Liver (tissue), 9 donors: ENCODE measurements around the gene GPR89B. TPM values are rescaled to one million over a fixed set of nuclear protein-coding genes. Genes with fewer than 3 reads are reported as not detected.
"Not testable (repeated sequence)": the region's sequence is repeated elsewhere in the genome, so short reads cannot be mapped to it uniquely, and the experiment has no call there.

ENCODE experiments used
- DNase-seq: peaks from one replicate; pipeline ENCODE4 v3.0.0-alpha.2; 2017; ENCODE audit warnings: low spot score
- H3K27ac ChIP-seq, 2 donors: one replicate each; pipeline ENCODE4 v1.7.0; 2013; ENCODE audit warnings: inconsistent platforms in 2 of 2, low read length in 2 of 2, control low read depth in 1 of 2, low read depth in 1 of 2, mild to moderate bottlenecking in 1 of 2
- H3K27me3 ChIP-seq, 4 donors: one replicate each; pipeline versions ENCODE4 v1.6.1 to v1.7.0; 2013; ENCODE audit warnings: low read length in 3 of 4, inconsistent platforms in 1 of 4, mild to moderate bottlenecking in 1 of 4, moderate library complexity in 1 of 4; ENCODE audit not compliant: control insufficient read depth in 4 of 4, insufficient read depth in 4 of 4
- H3K36me3 ChIP-seq, 4 donors: one replicate each; pipeline versions ENCODE4 v1.6.1 to v1.7.0; 2013; ENCODE audit warnings: low read length in 3 of 4, mild to moderate bottlenecking in 3 of 4, low read depth in 1 of 4, moderate library complexity in 1 of 4; ENCODE audit not compliant: control insufficient read depth in 4 of 4, insufficient read depth in 3 of 4
- H3K4me1 ChIP-seq, 4 donors: one replicate each; pipeline versions ENCODE4 v1.6.1 to v1.7.0; 2013; ENCODE audit warnings: low read length in 3 of 4, mild to moderate bottlenecking in 3 of 4, moderate library complexity in 1 of 4; ENCODE audit not compliant: control insufficient read depth in 4 of 4, insufficient read depth in 4 of 4
- H3K4me3 ChIP-seq, 3 donors: one replicate each; pipeline versions ENCODE4 v1.6.1 to v1.7.0; 2013; ENCODE audit warnings: low read length in 3 of 3, control low read depth in 1 of 3, low read depth in 1 of 3, mild to moderate bottlenecking in 1 of 3
- H3K9ac ChIP-seq, 2 donors: one replicate each; pipeline ENCODE4 v1.7.0; 2013; ENCODE audit warnings: low read length in 2 of 2, mild to moderate bottlenecking in 2 of 2, moderate library complexity in 2 of 2, control low read depth in 1 of 2, low read depth in 1 of 2
- H3K9me3 ChIP-seq, 4 donors: one replicate each; pipeline versions ENCODE4 v1.6.1 to v1.7.0; 2013; ENCODE audit warnings: low read length in 3 of 4; ENCODE audit not compliant: control insufficient read depth in 4 of 4
- ATF3 ChIP-seq: IDR thresholded peaks from 2 replicates; pipeline ENCODE4 v1.6.1; 2016; ENCODE audit warnings: antibody characterized with exemption
- CTCF ChIP-seq: fragments of 150-350 bp; IDR thresholded peaks from 2 replicates; pipeline ENCODE4 v1.5.1; 2017; ENCODE audit warnings: improper control_type of control experiment, low read depth, low read length; ENCODE audit not compliant: missing input control
- FOXA1 ChIP-seq: IDR thresholded peaks from 2 replicates; pipeline ENCODE4 v1.6.1; 2016; ENCODE audit warnings: antibody characterized with exemption
- HNF4A ChIP-seq, 2 donors: conservative IDR thresholded peaks; 2 replicates each; pipeline ENCODE4 v1.6.1; 2016; ENCODE audit warnings: antibody characterized with exemption in 2 of 2, mild to moderate bottlenecking in 2 of 2
- JUND ChIP-seq, 2 donors: IDR thresholded peaks; 2 replicates each; pipeline ENCODE4 v1.6.1; 2016; ENCODE audit warnings: antibody characterized with exemption in 2 of 2
- RAD21 ChIP-seq, 2 donors: IDR thresholded peaks; 2 replicates each; pipeline ENCODE4 v1.6.1; 2016; ENCODE audit warnings: antibody characterized with exemption in 2 of 2, mild to moderate bottlenecking in 2 of 2
- REST ChIP-seq: IDR thresholded peaks from 2 replicates; pipeline ENCODE4 v1.6.1; 2016; ENCODE audit warnings: antibody characterized with exemption, mild to moderate bottlenecking
- RXRA ChIP-seq, 2 donors: IDR thresholded peaks; 2 replicates each; pipeline ENCODE4 v1.6.1; 2017 to 2018; ENCODE audit warnings: antibody characterized with exemption in 2 of 2, mild to moderate bottlenecking in 1 of 2
- TAF1 ChIP-seq: conservative IDR thresholded peaks from 2 replicates; pipeline ENCODE4 v1.6.1; 2016; ENCODE audit warnings: antibody characterized with exemption, mild to moderate bottlenecking
- YY1 ChIP-seq: IDR thresholded peaks from 2 replicates; pipeline ENCODE4 v1.6.1; 2016; ENCODE audit warnings: antibody characterized with exemption, mild to moderate bottlenecking
- ZBTB33 ChIP-seq: IDR thresholded peaks from 2 replicates; pipeline ENCODE4 v1.6.1; 2016; ENCODE audit warnings: antibody characterized with exemption
- WGBS: extraction: QIAGEN DNeasy Blood & Tissue Kit; methylation state at CpG from one replicate; pipeline ENCODE4 v1.1.7; 2013; 5-methylcytosine and 5-hydroxymethylcytosine counted together
- polyA plus RNA-seq, 2 donors: library from polyadenylated mRNA; stranded (reverse) in 1 of 2; unstranded in 1 of 2; fragments of 200-250 nt in 1 of 2; fragments of >200 nt in 1 of 2; fragmentation: Nextera tagmentation in 1 of 2; extraction: Ambion mirVana in 1 of 2; gene quantifications; one replicate each; pipeline versions ENCODE4 v1.2.1 to v1.2.3, GENCODE V29; 2013 to 2015
- total RNA-seq, 2 donors: library from RNA; depleted of rRNA; stranded (reverse); fragments of >200 nt; gene quantifications; one replicate each; pipeline ENCODE4 v1.2.3, GENCODE V29; 2014
- TF ChIP-seq, protein P1 (sequence below): IDR thresholded peaks from 2 replicates; pipeline ENCODE4 v1.6.1; 2016; ENCODE audit warnings: antibody characterized with exemption
- donor health status: healthy.
- donor health status: healthy.
- donor health status: healthy.
- donor health status: healthy.
- donor health status: healthy.

Gene GPR89B
- total and polyA plus RNA-seq, 4 donors = 7.2 to 19.2 (median 15.6) TPM

DNA sequence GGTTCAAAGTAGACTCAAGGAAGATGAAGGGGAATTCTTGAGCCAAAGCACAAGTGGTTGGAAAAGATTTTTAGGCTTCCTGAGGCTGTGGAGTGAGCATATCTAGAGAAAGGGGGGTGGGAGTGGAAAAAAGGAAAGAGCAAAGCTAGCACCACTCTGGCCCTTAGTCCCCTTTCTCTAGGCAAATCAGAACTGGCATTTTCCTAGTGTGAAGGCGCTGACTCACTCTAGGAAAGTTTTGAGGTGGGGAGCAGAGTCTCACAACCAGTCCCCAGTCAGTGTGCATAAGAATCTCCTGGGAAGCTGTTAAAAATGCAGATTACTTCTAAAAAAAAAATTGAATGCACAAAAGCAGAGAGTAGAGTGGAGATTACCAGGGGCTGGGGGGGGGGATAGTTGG lies 3.4 kb upstream of the GPR89B start:
- no peaks in the 10 kb centered on the region for H3K9me3 ChIP-seq
- WGBS = 90% methylated on average over 1 of the region's 1 CpG
- no peak overlapping the region for H3K27ac ChIP-seq
- no peaks in the 10 kb centered on the region for H3K27me3 ChIP-seq
- TF ChIP-seq ZBTB33 = no peak
- TF ChIP-seq RAD21 (IDR thresholded peaks at IDR 0.05) = no peak
- no peak for TF ChIP-seq ATF3
- TF ChIP-seq REST = no peak
- no peak for TF ChIP-seq JUND (IDR thresholded peaks at IDR 0.05)
- TF ChIP-seq TAF1 = no peak
- no peak for TF ChIP-seq HNF4A (conservative IDR thresholded peaks at IDR 0.05)
- no peak for TF ChIP-seq YY1
- no peak for TF ChIP-seq FOXA1
- TF ChIP-seq RXRA (IDR thresholded peaks at IDR 0.05) = no peak
- TF ChIP-seq, protein P1, sequence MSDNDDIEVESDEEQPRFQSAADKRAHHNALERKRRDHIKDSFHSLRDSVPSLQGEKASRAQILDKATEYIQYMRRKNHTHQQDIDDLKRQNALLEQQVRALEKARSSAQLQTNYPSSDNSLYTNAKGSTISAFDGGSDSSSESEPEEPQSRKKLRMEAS = no peak
- no peak for TF ChIP-seq CTCF
- no peak overlapping the region for H3K4me3 ChIP-seq
- DNase-seq = no peak
- H3K9ac ChIP-seq = no peak overlapping the region
- H3K36me3 ChIP-seq = no peaks in the 10 kb centered on the region
- H3K4me1 ChIP-seq = peaks cover 0 to 2% (median 0%) of the 10 kb centered on the region in 4 donors

- not testable (repeated sequence) for H3K4me3 ChIP-seq, H3K4me1 ChIP-seq, H3K27me3 ChIP-seq, H3K9ac ChIP-seq, H3K36me3 ChIP-seq, DNase-seq, H3K9me3 ChIP-seq, H3K27ac ChIP-seq
- 87% methylated on average over 4 of the region's 6 CpGs for WGBS
Observed at GRCh38 chr1:147927215-147927614, 1.0 kb upstream of the GPR89B start.

GRCh38 chr1:147927689-147928088 lies 531 bp upstream of the GPR89B start:
- H3K9me3 ChIP-seq, H3K27ac ChIP-seq, H3K27me3 ChIP-seq, DNase-seq, H3K9ac ChIP-seq, H3K36me3 ChIP-seq, H3K4me1 ChIP-seq, H3K4me3 ChIP-seq: not testable (repeated sequence)
- 98% methylated on average over 3 of the region's 10 CpGs for WGBS

DNA sequence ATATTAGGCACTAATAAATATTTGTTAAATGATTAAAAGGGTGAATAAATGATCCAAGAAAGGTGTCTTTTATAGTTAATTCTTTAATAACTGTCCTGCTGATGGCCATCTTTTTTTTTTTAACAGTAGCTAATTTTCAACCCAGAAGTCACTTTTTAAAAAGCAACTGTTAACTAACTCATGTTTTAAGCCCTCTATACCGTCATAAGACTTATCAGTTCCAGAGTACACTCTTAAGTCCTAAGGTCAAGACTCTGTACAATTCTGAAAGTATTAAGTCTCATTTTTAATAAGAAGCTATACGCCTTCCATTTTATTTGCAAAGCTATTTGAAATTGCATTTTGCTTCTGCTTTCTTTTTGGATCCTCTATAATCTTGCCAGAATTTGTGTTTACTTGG lies 2.9 kb downstream of the GPR89B start:
- not testable (repeated sequence) for DNase-seq, H3K9me3 ChIP-seq, H3K36me3 ChIP-seq, H3K27me3 ChIP-seq, H3K4me3 ChIP-seq, H3K9ac ChIP-seq, H3K27ac ChIP-seq, H3K4me1 ChIP-seq
- WGBS = 72% methylated on average over 2 of the region's 2 CpGs

GRCh38 chr1:147935296-147935695 lies 7.1 kb downstream of the GPR89B start:
- not testable (repeated sequence) for H3K9ac ChIP-seq, H3K27me3 ChIP-seq, H3K9me3 ChIP-seq, H3K36me3 ChIP-seq, H3K4me3 ChIP-seq, H3K4me1 ChIP-seq, H3K27ac ChIP-seq, DNase-seq
- WGBS = 96% methylated on average over 3 of the region's 3 CpGs
